Chondrocyte (in vitro differentiated cells): Measurements from ENCODE around the gene PTPRJ. TPM values are rescaled to one million over a fixed set of nuclear protein-coding genes. Genes with fewer than 3 reads are reported as not detected.

Source experiments
- DNase-seq: peaks from one replicate; pipeline ENCODE4 v3.0.0; 2021; ENCODE audit warnings: mixed read lengths, low spot score
- H3K27ac Mint-ChIP-seq: one replicate; pipeline ENCODE4 v1.8.0; 2021; ENCODE audit warnings: mild to moderate bottlenecking, moderate library complexity, mixed read lengths; ENCODE audit not compliant: unreplicated experiment
- H3K27me3 Mint-ChIP-seq: 2 replicates; pipeline ENCODE4 v1.8.0; 2021; ENCODE audit warnings: low read depth, mixed read lengths
- H3K36me3 Mint-ChIP-seq: 2 replicates; pipeline ENCODE4 v1.8.0; 2021; ENCODE audit warnings: low read depth, mixed read lengths
- H3K4me1 Mint-ChIP-seq: 2 replicates; pipeline ENCODE4 v1.8.0; 2021; ENCODE audit warnings: low read depth, mild to moderate bottlenecking, mixed read lengths
- H3K4me3 Mint-ChIP-seq: one replicate; pipeline ENCODE4 v1.8.0; 2021; ENCODE audit warnings: mild to moderate bottlenecking, moderate library complexity, mixed read lengths; ENCODE audit not compliant: unreplicated experiment
- H3K9me3 Mint-ChIP-seq: 2 replicates; pipeline ENCODE4 v1.8.0; 2021; ENCODE audit warnings: low read depth, mixed read lengths
- total RNA-seq: library from RNA; stranded (reverse); gene quantifications from 3 replicates; pipeline ENCODE4 v1.2.1, GENCODE V29; 2021
- TF ChIP-seq, protein P1 (sequence below): fragments of 200-600 bp; sonication (generic); IDR thresholded peaks from 2 replicates; pipeline ENCODE4 v1.5.0; 2021; ENCODE audit warnings: antibody characterized with exemption, mild to moderate bottlenecking, moderate library complexity

Gene PTPRJ
- total RNA-seq, 1 donor from 2014 or later = 18.1 TPM

DNA sequence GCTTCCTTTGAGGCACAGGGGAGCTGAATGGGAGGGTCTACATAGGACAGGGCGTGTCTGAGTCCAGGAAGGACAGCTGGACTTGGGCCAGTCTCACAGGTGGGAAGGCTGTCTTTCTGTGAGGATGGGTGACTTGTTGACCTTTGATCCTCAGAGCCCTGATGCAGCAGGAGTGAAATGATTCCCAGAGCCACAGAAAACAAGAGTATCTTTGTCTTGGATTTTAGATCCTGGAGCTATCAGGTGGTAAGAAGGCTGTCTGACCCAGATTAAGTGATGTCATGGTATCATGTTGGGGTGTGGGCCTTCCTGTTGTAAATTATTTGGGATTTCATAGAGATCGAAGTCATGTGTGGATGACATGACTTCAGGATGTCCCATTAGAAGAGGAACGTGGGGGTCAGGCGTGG is 15.0 kb downstream of the PTPRJ start:
- peaks cover 29% of the 10 kb centered on the region for H3K4me1 Mint-ChIP-seq
- TF ChIP-seq, protein P1, sequence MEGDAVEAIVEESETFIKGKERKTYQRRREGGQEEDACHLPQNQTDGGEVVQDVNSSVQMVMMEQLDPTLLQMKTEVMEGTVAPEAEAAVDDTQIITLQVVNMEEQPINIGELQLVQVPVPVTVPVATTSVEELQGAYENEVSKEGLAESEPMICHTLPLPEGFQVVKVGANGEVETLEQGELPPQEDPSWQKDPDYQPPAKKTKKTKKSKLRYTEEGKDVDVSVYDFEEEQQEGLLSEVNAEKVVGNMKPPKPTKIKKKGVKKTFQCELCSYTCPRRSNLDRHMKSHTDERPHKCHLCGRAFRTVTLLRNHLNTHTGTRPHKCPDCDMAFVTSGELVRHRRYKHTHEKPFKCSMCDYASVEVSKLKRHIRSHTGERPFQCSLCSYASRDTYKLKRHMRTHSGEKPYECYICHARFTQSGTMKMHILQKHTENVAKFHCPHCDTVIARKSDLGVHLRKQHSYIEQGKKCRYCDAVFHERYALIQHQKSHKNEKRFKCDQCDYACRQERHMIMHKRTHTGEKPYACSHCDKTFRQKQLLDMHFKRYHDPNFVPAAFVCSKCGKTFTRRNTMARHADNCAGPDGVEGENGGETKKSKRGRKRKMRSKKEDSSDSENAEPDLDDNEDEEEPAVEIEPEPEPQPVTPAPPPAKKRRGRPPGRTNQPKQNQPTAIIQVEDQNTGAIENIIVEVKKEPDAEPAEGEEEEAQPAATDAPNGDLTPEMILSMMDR = no peak
- no peak overlapping the region for H3K27ac Mint-ChIP-seq
- DNase-seq = peak; percentile 14
- no peak overlapping the region for H3K4me3 Mint-ChIP-seq
- H3K9me3 Mint-ChIP-seq = no peaks in the 10 kb centered on the region
- no peaks in the 10 kb centered on the region for H3K27me3 Mint-ChIP-seq
- H3K36me3 Mint-ChIP-seq = no peaks in the 10 kb centered on the region

DNA sequence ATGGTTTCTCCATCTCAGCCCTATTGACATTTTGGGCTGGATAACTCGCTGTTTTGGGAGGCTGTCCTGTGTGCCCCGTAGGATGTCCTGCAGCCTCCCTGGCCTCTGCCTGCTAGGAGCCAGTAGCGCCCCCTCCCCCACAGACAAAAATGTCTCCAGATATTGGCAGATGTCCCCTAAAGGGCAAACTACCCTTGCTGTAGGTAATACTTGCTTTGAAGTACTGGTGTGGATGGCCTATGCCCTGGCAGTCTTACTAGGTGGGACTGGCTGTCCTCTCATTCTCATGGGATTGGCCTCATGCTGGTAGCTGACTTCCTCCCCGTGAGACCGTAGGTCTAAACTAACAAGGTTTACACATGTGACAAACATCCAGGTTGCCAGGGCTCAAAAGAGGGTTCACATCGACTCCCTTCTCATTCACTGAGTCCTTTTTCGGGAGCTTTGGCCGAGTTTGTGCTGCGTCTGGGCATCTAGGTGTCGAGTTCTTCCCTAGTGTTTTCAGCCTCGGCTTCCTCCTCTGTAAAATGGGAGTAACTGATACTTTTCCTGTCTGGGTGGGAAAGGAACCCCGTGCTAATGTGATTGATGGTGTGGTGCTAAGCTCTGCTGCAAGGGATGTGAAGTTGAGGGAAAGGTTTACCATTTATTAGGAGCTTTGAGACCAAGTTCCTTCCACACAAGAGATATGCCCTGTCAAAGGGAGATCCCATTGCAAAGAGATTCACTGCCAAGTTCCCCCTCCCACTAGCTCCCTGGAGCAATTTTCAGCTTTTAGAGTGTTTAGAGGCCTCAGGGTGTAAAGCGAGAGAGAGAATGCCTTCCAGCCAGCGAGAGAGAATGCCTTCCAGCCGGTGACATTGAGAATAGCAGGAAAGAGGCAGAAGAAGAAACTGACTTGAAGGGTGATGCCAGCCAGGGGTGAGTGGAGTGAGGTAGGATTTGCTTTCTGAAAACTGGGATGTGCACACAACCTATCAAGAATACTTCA is 17.0 kb downstream of the PTPRJ start:
- Mint-ChIP-seq H3K27me3 (no peaks in the 10 kb centered on the region), H3K36me3 (no peaks in the 10 kb centered on the region), H3K27ac (no peak overlapping the region), H3K4me3 (no peak overlapping the region), H3K9me3 (no peaks in the 10 kb centered on the region), H3K4me1 (peaks cover 35% of the 10 kb centered on the region)
- DNase-seq = no peak
- TF ChIP-seq, protein P1 = no peak

DNA sequence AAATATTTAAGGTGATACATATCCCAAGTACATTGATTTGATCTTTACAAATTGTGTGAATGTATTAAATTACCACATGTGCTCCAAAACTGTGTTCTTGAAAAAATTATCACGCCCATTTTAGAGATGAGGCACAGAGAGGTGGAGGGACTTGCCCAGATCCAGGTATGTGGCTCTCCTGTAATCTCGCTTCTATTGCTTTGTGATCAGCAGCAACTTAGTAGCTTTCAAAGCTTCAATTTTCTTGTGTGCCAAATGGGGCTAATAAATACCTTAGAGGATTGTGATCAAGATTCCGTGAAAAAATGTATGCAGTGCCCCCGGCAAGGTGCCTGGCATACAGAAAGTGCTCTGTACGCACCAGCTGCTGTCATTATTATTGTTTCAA is 18.0 kb downstream of the PTPRJ start:
- no peak overlapping the region for H3K4me3 Mint-ChIP-seq
- peak overlapping the region; percentile 93 for H3K27ac Mint-ChIP-seq
- H3K36me3 Mint-ChIP-seq = no peaks in the 10 kb centered on the region
- peak; percentile 1 for DNase-seq
- TF ChIP-seq, protein P1 = no peak
- peaks cover 38% of the 10 kb centered on the region for H3K4me1 Mint-ChIP-seq
- no peaks in the 10 kb centered on the region for H3K27me3 Mint-ChIP-seq
- H3K9me3 Mint-ChIP-seq = no peaks in the 10 kb centered on the region

DNA sequence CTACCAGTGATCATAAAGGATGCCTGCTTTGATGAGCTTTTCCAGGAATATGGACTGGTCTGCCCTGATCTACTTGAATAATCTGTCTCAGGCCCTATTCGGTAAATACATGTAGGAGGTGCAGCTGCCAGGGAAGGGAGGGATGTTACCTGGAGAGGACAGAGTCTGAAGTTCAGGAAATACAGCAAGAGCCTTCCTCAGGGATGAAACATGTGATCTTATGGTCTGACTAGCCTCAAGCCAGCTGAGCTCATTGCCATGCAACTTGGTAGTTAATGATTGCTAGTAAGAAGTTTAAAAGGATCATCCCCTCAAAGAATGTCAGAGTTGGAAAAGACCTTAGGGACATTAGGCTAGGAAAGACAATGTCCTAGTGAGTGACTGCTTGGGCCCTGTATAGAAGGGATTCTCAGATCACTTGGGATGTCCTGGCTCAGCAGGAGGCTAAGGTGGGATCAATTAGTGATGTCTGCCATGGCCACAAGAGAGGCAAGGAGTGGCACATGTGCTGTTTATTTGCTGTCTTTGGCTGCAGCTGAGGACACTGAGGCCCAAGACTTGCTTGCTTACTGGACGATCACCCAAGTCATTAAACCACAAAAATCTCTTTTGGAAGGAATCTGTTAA is 18.5 kb downstream of the PTPRJ start:
- Mint-ChIP-seq H3K4me3 (no peak overlapping the region), H3K27ac (peak overlapping the region; percentile 93), H3K4me1 (peaks cover 38% of the 10 kb centered on the region), H3K9me3 (no peaks in the 10 kb centered on the region), H3K36me3 (no peaks in the 10 kb centered on the region), H3K27me3 (no peaks in the 10 kb centered on the region)
- TF ChIP-seq, protein P1 = no peak
- DNase-seq = peak; percentile 15

DNA sequence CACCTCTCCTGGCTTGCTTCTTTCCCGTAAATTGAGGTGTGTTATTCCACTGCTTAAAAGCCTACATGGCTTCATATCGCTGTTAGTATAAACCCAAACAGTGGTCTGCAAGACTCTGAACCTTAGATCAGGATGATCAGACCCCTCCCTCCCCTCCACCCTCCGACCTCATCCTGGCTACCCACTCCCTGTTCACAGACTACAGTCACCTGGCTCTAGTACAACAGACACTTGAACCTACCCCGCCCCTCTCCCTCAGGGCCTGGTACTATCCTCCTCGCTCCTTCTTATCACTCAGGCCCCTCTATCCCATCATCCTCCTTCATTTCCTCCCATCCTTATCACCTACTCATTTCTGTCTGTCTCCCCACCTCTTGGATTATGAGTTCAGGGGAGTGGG is 20.1 kb downstream of the PTPRJ start:
- H3K27me3 Mint-ChIP-seq = no peaks in the 10 kb centered on the region
- TF ChIP-seq, protein P1 = no peak
- no peaks in the 10 kb centered on the region for H3K36me3 Mint-ChIP-seq
- H3K4me1 Mint-ChIP-seq = peaks cover 47% of the 10 kb centered on the region
- H3K27ac Mint-ChIP-seq = peak overlapping the region; percentile 45
- DNase-seq = peak; percentile 18
- no peaks in the 10 kb centered on the region for H3K9me3 Mint-ChIP-seq
- H3K4me3 Mint-ChIP-seq = no peak overlapping the region
